KMS-11 (cell line): ENCODE results near the gene TDG.

ENCODE experiments used
- H2AFZ ChIP-seq: fragments of 200-600 bp; sonication (generic); 2 replicates; pipeline ENCODE4 v1.6.1; 2016; ENCODE audit warnings: antibody characterized with exemption, mixed run types, low read depth
- H3K27ac ChIP-seq: fragments of 200-600 bp; sonication (generic); 2 replicates; pipeline ENCODE4 v1.6.1; 2016; ENCODE audit warnings: mild to moderate bottlenecking, mixed run types
- H3K27me3 ChIP-seq: fragments of 200-600 bp; sonication (generic); 2 replicates; pipeline ENCODE4 v1.6.1; 2017; ENCODE audit warnings: mild to moderate bottlenecking, low read depth, mixed run types, moderate library complexity; ENCODE audit not compliant: insufficient read depth
- H3K36me3 ChIP-seq: fragments of 200-600 bp; sonication (generic); 2 replicates; pipeline ENCODE4 v1.6.1; 2017; ENCODE audit warnings: mild to moderate bottlenecking, mixed run types; ENCODE audit not compliant: insufficient read depth
- H3K4me1 ChIP-seq: fragments of 200-600 bp; sonication (generic); 2 replicates; pipeline ENCODE4 v1.6.1; 2016; ENCODE audit warnings: mild to moderate bottlenecking, low read depth, mixed run types; ENCODE audit not compliant: poor library complexity, severe bottlenecking
- H3K4me2 ChIP-seq: fragments of 200-600 bp; sonication (generic); 2 replicates; pipeline ENCODE4 v1.7.0; 2016; ENCODE audit warnings: mild to moderate bottlenecking, mixed run types
- H3K4me3 ChIP-seq: fragments of 200-600 bp; sonication (generic); IDR thresholded peaks from 2 replicates; pipeline ENCODE4 v1.6.1; 2017; ENCODE audit warnings: low read depth, low read length, mixed read lengths; ENCODE audit not compliant: insufficient read depth
- H3K79me2 ChIP-seq: fragments of 200-600 bp; sonication (generic); 2 replicates; pipeline ENCODE4 v1.6.1; 2016; ENCODE audit warnings: low read depth, mixed run types; ENCODE audit not compliant: insufficient read depth
- H3K9ac ChIP-seq: fragments of 200-600 bp; sonication (generic); 2 replicates; pipeline ENCODE4 v1.6.1; 2016; ENCODE audit warnings: mild to moderate bottlenecking, mixed run types
- H4K20me1 ChIP-seq: fragments of 200-600 bp; sonication (generic); 2 replicates; pipeline ENCODE4 v1.6.1; 2016; ENCODE audit warnings: mild to moderate bottlenecking, mixed run types; ENCODE audit not compliant: insufficient read depth
- TF ChIP-seq, protein P1 (sequence below): fragments of 200-600 bp; sonication (generic); conservative IDR thresholded peaks from 2 replicates; pipeline ENCODE4 v1.6.1; 2017; ENCODE audit warnings: low read depth, mild to moderate bottlenecking, antibody characterized with exemption, low read length, moderate library complexity, mixed read lengths

TDG gene

DNA sequence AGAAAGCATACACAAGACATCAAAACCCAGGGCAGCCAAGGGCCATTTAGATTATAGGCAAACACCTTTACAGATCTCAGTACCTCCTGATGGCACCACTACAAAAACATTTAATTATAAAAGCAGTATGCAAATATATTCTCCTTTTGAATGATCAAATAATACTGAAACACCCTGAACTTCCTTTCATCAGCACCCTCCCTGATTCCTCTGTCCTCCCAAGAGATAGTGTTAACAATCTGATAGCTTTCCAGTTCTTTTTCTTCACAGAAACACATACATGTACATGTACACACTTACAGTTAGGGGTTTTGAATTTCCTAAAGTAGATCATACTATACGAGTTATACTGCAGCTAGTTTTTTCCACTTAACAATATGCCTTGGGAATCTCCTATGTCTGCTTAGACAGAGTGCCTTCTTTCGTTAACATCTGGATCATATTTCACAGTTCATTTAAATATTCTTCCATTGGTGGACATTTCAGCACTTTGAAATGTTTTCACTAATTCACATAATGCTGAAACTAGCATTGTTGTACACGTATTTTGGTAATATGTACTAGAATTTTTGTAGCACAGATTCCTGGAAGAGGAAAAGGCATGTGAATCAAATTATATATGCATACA is 35.2 kb downstream of the TDG start:
- no peak overlapping the region for H3K4me3 ChIP-seq
- H3K9ac ChIP-seq: no peak overlapping the region
- no peaks in the 10 kb centered on the region for H3K27me3 ChIP-seq
- H3K36me3 ChIP-seq: no peaks in the 10 kb centered on the region
- TF ChIP-seq, protein P1, sequence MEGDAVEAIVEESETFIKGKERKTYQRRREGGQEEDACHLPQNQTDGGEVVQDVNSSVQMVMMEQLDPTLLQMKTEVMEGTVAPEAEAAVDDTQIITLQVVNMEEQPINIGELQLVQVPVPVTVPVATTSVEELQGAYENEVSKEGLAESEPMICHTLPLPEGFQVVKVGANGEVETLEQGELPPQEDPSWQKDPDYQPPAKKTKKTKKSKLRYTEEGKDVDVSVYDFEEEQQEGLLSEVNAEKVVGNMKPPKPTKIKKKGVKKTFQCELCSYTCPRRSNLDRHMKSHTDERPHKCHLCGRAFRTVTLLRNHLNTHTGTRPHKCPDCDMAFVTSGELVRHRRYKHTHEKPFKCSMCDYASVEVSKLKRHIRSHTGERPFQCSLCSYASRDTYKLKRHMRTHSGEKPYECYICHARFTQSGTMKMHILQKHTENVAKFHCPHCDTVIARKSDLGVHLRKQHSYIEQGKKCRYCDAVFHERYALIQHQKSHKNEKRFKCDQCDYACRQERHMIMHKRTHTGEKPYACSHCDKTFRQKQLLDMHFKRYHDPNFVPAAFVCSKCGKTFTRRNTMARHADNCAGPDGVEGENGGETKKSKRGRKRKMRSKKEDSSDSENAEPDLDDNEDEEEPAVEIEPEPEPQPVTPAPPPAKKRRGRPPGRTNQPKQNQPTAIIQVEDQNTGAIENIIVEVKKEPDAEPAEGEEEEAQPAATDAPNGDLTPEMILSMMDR: no peak
- H3K27ac ChIP-seq: no peak overlapping the region
- H3K4me1 ChIP-seq: no peaks in the 10 kb centered on the region
- H2AFZ ChIP-seq: no peak overlapping the region
- H3K79me2 ChIP-seq: no peaks in the 10 kb centered on the region
- H3K4me2 ChIP-seq: no peak overlapping the region
- no peaks in the 10 kb centered on the region for H4K20me1 ChIP-seq

DNA sequence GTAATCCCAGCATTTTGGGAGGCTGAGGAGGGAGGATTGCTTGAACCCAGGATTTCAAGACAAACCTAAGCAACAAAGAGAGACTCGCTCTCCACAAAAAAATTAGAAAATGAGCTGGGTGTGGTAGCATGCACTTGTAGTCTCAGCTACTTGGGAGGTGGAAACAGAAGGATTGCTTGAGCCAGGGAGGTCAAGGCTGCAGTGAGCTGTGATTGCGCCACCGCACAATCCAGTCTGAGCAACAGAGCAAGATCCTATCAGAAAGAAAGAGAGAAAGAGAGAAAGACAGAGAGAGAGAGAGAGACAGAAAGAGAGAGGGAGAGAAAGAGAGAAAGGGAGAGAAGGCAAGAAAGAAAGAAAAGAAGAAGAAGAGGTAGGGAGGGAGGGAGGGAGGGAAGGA is 37.0 kb downstream of the TDG start:
- no peaks in the 10 kb centered on the region for H3K4me1 ChIP-seq
- no peak overlapping the region for H3K4me3 ChIP-seq
- H3K9ac ChIP-seq: no peak overlapping the region
- no peaks in the 10 kb centered on the region for H3K36me3 ChIP-seq
- TF ChIP-seq, protein P1: no peak
- H3K79me2 ChIP-seq: no peaks in the 10 kb centered on the region
- H2AFZ ChIP-seq: no peak overlapping the region
- H4K20me1 ChIP-seq: no peaks in the 10 kb centered on the region
- no peak overlapping the region for H3K4me2 ChIP-seq
- H3K27ac ChIP-seq: no peak overlapping the region
- no peaks in the 10 kb centered on the region for H3K27me3 ChIP-seq

DNA sequence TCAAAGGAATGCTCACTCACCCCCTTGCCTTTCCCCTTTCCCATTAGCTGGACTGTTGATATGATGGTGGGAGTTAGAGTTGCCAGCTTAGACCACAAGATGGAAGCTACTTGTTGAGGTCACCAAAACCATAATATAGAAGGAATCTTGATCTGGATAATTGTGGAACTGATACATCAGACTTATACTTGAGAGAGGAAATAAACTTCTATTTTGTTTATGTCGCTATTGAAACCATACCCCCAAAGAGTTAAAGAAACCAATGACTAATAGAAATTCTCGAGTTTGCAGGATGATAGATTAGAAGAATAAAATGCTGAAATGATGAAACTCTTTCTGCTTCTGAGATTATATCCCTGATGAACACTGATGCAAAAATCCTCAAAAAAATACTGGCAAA is 37.9 kb downstream of the TDG start:
- no peaks in the 10 kb centered on the region for H3K27me3 ChIP-seq
- H3K79me2 ChIP-seq: no peaks in the 10 kb centered on the region
- no peaks in the 10 kb centered on the region for H3K4me1 ChIP-seq
- H2AFZ ChIP-seq: no peak overlapping the region
- no peak overlapping the region for H3K4me3 ChIP-seq
- H3K27ac ChIP-seq: no peak overlapping the region
- no peaks in the 10 kb centered on the region for H4K20me1 ChIP-seq
- no peaks in the 10 kb centered on the region for H3K36me3 ChIP-seq
- H3K9ac ChIP-seq: no peak overlapping the region
- TF ChIP-seq, protein P1: no peak
- H3K4me2 ChIP-seq: no peak overlapping the region

DNA sequence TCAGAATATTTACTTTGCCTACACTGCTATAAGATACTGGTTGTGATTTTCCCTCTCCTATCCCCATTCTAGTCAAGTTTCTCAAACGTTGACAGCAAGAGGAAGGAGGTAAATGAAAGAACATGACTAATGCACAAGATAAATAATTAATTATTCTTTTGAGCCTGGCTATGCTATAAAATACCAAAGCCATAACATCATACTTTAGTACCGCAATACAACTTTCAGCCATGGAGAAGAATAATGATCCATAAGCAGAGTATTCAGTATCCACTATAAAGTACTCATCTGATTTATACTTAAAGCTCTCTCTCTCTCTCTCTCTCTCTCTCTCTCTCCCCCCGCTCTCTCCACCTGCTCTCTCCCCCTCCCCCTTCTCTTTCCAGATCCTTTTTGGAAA is 41.3 kb downstream of the TDG start:
- Histone ChIP-seq H3K4me1 (no peaks in the 10 kb centered on the region), H2AFZ (no peak overlapping the region), H3K9ac (no peak overlapping the region), H3K4me2 (no peak overlapping the region), H3K27ac (no peak overlapping the region), H3K27me3 (no peaks in the 10 kb centered on the region), H3K79me2 (no peaks in the 10 kb centered on the region), H3K4me3 (no peak overlapping the region), H3K36me3 (no peaks in the 10 kb centered on the region), H4K20me1 (no peaks in the 10 kb centered on the region)
- TF ChIP-seq, protein P1: no peak
